ENCODE data around the gene KAZN. TPM values are rescaled to one million over a fixed set of nuclear protein-coding genes. Genes with fewer than 3 reads are reported as not detected.

The KAZN gene
- total and polyA plus RNA-seq, 2 of the 8 experiments (the other 6 are each of a cell fraction or from before 2014, with no cell fraction given) = 3.7 to 11.8 TPM

DNA sequence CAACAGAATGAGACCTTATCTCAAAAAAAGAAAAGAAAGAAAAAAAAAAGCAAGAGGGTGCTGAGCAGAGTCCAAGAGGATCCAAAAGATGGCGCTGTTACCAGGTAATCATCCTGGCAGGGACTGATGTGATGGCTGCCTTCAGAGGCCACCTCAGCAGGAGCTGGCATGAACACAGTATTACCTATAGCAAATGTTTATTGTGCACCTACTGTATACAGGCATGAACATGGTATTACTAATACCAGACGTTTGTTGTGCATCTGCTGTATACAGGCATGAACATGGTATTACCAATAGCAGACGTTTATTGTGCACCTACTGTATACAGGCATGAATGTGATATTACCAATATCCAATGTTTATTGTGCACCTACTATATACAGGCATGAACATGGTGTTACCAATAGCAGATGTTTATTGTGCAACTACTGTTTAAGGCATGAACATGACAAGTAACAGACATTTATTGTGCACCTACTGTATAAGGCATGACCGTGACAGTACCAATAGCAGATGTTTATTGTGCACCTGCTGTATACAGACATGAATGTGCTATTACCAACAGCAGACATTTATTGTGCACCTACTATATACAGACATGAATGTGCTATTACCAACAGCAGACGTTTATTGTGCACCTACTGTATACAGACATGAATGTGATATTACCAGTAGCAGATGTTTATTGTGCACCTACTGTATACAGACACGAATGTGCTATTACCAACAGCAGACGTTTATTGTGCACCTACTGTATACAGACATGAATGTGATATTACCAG lies 439.9 kb downstream of the KAZN start (continued):
- no peak for TF ChIP-seq ASH2L (IDR thresholded peaks at IDR 0.05; ENCODE audit: low read length)
- TF ChIP-seq SP1 (IDR thresholded peaks at IDR 0.05; ENCODE audit: low read depth, low read length) = no peak
- no peak for TF ChIP-seq RFX5 (IDR thresholded peaks at IDR 0.05; ENCODE audit: borderline replicate concordance, low read depth, low read length)
- TF ChIP-seq TCF12 (IDR thresholded peaks at IDR 0.05; ENCODE audit: low read depth, low read length) = no peak
- TF ChIP-seq RNF2 (IDR thresholded peaks at IDR 0.05; ENCODE audit: borderline replicate concordance, low read depth, low read length, missing control alignments, poor library complexity, severe bottlenecking) = no peak
- peak; percentile 62; the same call in 1 of the 2 replicates for TF ChIP-seq KDM1A (IDR thresholded peaks at IDR 0.05; ENCODE audit: borderline replicate concordance, low read length)
- no peak for TF ChIP-seq GABPA (IDR thresholded peaks at IDR 0.05; ENCODE audit: borderline replicate concordance, insufficient read depth, low read length)
- TF ChIP-seq SIRT6 (IDR thresholded peaks at IDR 0.05; ENCODE audit: low read length) = no peak
- no peak for TF ChIP-seq JUND (IDR thresholded peaks at IDR 0.05; ENCODE audit: low read length)
- TF ChIP-seq KDM4A (IDR thresholded peaks at IDR 0.05; ENCODE audit: low read depth, low read length, severe bottlenecking) = no peak
- no peak for TF ChIP-seq SP4 (IDR thresholded peaks at IDR 0.05; ENCODE audit: low read length)
